HCT116 (cell line): ENCODE results near the gene OTOA. TPM values are rescaled to one million over a fixed set of nuclear protein-coding genes. Genes with fewer than 3 reads are reported as not detected.
"Not testable (repeated sequence)": the region's sequence is repeated elsewhere in the genome, so short reads cannot be mapped to it uniquely, and the experiment has no call there.

Experiments used
- ATAC-seq: fragments of 200-7000 bp; cut with Tn5 transposase; 2 replicates; pipeline ENCODE4 v1.9.1; 2020; ENCODE audit warnings: mild to moderate bottlenecking, moderate library complexity
- BruUV-seq: library from RNA; stranded (reverse); fragments of 400-500 nt; replicated peaks from 2 replicates; lab custom pipeline; 2021; lab: Mats Ljungman, UMichigan
- CTCF ChIA-PET: fragments of 300-600 bp; sonication (Branson Sonifier 250); formaldehyde crosslinking; loops from one replicate; lab custom pipeline; 2021; ENCODE audit warnings: antibody characterized with exemption; lab: Charles Lee
- POLR2A ChIA-PET: fragments of 300-600, 350-600 bp; sonication (Branson Sonifier 250); formaldehyde crosslinking; loops from one replicate; lab custom pipeline; 2021; ENCODE audit warnings: antibody characterized with exemption; lab: Charles Lee
- RAD21 ChIA-PET, 2 experiments: fragments of 300-600 bp; sonication (Branson Sonifier 250); formaldehyde crosslinking; loops; one replicate each; lab custom pipeline; 2023; ENCODE audit warnings: low total read pairs in 2 of 2; ENCODE audit not compliant: uncharacterized antibody in 2 of 2, unreplicated experiment in 2 of 2, low non-redundant PET in 1 of 2; lab: Charles Lee
- DNase-seq: peaks from one replicate; pipeline ENCODE4 v3.0.0-alpha.2; 2010; ENCODE audit warnings: low read depth, low spot score
- H2AFZ ChIP-seq: fragments of 200-600 bp; shearing (Covaris generic), sonication (generic); 2 replicates; pipeline ENCODE4 v1.6.1; 2017; ENCODE audit warnings: low read depth, mixed run types, mixed read lengths, antibody characterized with exemption, low read length; ENCODE audit not compliant: poor library complexity, severe bottlenecking
- H3K27ac ChIP-seq: 2 replicates; pipeline ENCODE4 v1.5.1; 2012; ENCODE audit warnings: low read depth, low read length
- H3K27me3 ChIP-seq: fragments of 200-600 bp; sonication (generic); 2 replicates; pipeline ENCODE4 v1.6.1; 2016; ENCODE audit warnings: mixed run types, low read length, mixed read lengths; ENCODE audit not compliant: insufficient read depth
- H3K36me3 ChIP-seq, 2 experiments: fragments of 200-500 bp in 1 of 2; fragments of 200-600 bp in 1 of 2; sonication (Bioruptor generic) in 1 of 2; sonication (generic) in 1 of 2; 2 replicates each; pipeline versions ENCODE4 v1.5.1 to v1.6.1; 2014 to 2016; ENCODE audit warnings: low read length in 2 of 2, inconsistent platforms in 1 of 2, mixed read lengths in 1 of 2, mixed run types in 1 of 2; ENCODE audit not compliant: insufficient read depth in 2 of 2, control insufficient read depth in 1 of 2
- H3K4me1 ChIP-seq, 2 experiments: fragments of 200-600 bp in 1 of 2; sonication (generic) in 1 of 2; 2 replicates each; pipeline versions ENCODE4 v1.5.1 to v1.6.1; 2012 to 2017; ENCODE audit warnings: low read length in 2 of 2, inconsistent platforms in 1 of 2, mild to moderate bottlenecking in 1 of 2, mixed read lengths in 1 of 2, mixed run types in 1 of 2, moderate library complexity in 1 of 2; ENCODE audit not compliant: insufficient read depth in 2 of 2, control insufficient read depth in 1 of 2
- H3K4me2 ChIP-seq: fragments of 200-600 bp; sonication (generic); 2 replicates; pipeline ENCODE4 v1.6.1; 2017; ENCODE audit warnings: mixed run types, low read length, mixed read lengths
- H3K4me3 ChIP-seq, 2 experiments: fragments of 200-600 bp in 1 of 2; sonication (generic) in 1 of 2; replicated peaks in 1 of 2; 2 replicates each; pipeline ENCODE4 v1.5.1; 2011 to 2016; ENCODE audit warnings: low read length in 2 of 2, control low read depth in 1 of 2, low read depth in 1 of 2, mild to moderate bottlenecking in 1 of 2, mixed read lengths in 1 of 2, mixed run types in 1 of 2
- H3K79me2 ChIP-seq: fragments of 200-600 bp; sonication (generic); 2 replicates; pipeline ENCODE4 v1.6.1; 2017; ENCODE audit warnings: mild to moderate bottlenecking, mixed run types, low read length, moderate library complexity, mixed read lengths; ENCODE audit not compliant: insufficient read depth
- H3K9ac ChIP-seq: fragments of 200-600 bp; sonication (generic); 2 replicates; pipeline ENCODE4 v1.6.1; 2016; ENCODE audit warnings: low read length, mixed read lengths
- H3K9me2 ChIP-seq: fragments of 200-600 bp; sonication (generic), shearing (Covaris generic); 2 replicates; pipeline ENCODE4 v1.6.1; 2017; ENCODE audit warnings: mixed run types, mild to moderate bottlenecking, moderate library complexity; ENCODE audit not compliant: insufficient read depth
- H3K9me3 ChIP-seq, 2 experiments: fragments of 200-500 bp in 1 of 2; fragments of 200-600 bp in 1 of 2; sonication (Bioruptor generic) in 1 of 2; sonication (generic) in 1 of 2; 2 replicates each; pipeline ENCODE4 v1.6.1; 2014 to 2017; ENCODE audit warnings: low read length in 2 of 2, mixed read lengths in 2 of 2, inconsistent platforms in 1 of 2, low read depth in 1 of 2, mild to moderate bottlenecking in 1 of 2, mixed run types in 1 of 2, moderate library complexity in 1 of 2; ENCODE audit not compliant: control insufficient read depth in 1 of 2, insufficient read depth in 1 of 2
- H4K20me1 ChIP-seq: fragments of 200-600 bp; sonication (generic), shearing (Covaris generic); 2 replicates; pipeline ENCODE4 v1.6.1; 2017; ENCODE audit warnings: mixed run types, mild to moderate bottlenecking, moderate library complexity; ENCODE audit not compliant: insufficient read depth
- intact Hi-C: fragments of 100-400 bp; cut with micrococcal nuclease; formaldehyde crosslinking; loops from 2 replicates; pipeline ENCODE4 v1.10.0; 2022
- total RNA-seq: library from RNA; stranded (reverse); gene quantifications from one replicate; pipeline ENCODE4 v1.2.1, GENCODE V29; 2021; ENCODE audit not compliant: unreplicated experiment

OTOA gene
- total RNA-seq, 1 experiment from 2014 or later = not detected

DNA sequence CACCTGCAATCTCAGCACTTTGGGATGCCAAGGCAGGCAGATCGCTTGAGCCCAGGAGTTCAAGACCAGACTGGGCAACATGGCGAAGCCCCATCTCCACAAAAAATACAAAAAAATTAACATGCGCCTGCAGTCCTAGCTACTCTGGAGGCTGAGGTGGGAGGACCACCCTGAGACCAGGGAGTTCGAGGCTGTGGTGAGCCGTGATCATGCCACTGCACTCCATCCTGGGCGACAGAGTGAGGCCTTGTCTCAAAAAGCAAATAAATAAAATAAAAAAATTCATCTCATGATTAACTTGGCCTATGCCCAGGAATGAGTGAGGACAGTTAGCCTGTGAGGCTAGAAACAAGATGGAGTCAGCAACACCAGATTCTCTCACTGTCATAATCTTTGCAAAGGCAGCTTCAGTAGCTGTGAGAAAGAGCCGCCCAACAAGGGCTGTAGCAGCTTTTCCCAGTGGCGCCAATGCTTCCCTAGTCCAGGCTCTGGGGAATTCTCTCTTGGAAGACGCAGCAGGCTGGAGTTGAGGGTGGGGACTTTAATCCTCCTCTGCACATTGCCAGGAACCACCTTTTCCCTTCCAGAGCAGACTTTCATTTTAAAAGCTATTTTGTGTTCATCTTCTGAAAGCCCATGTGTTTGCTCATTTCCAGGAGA is 108.9 kb downstream of the OTOA start:
- BruUV-seq = not testable (repeated sequence)

GRCh38 chr16:21773207-21773553 is 109.4 kb downstream of the OTOA start:
- H3K9me2 ChIP-seq, RAD21 ChIA-PET, H3K4me3 ChIP-seq, H3K27me3 ChIP-seq, H2AFZ ChIP-seq, H3K9me3 ChIP-seq, CTCF ChIA-PET, BruUV-seq, DNase-seq, H3K27ac ChIP-seq, H3K9ac ChIP-seq, H3K4me1 ChIP-seq, H3K4me2 ChIP-seq, intact Hi-C loops, H3K79me2 ChIP-seq, H3K36me3 ChIP-seq, H4K20me1 ChIP-seq, ATAC-seq, POLR2A ChIA-PET: not testable (repeated sequence)

More for the DNA sequence above, 108.9 kb downstream of the OTOA start:
- CTCF ChIA-PET, H3K79me2 ChIP-seq, H2AFZ ChIP-seq, ATAC-seq, H3K4me1 ChIP-seq, H3K27ac ChIP-seq, H4K20me1 ChIP-seq, H3K27me3 ChIP-seq, H3K9ac ChIP-seq, H3K9me3 ChIP-seq, intact Hi-C loops, DNase-seq, H3K36me3 ChIP-seq, POLR2A ChIA-PET, H3K9me2 ChIP-seq, RAD21 ChIA-PET, H3K4me3 ChIP-seq, H3K4me2 ChIP-seq: not testable (repeated sequence)

DNA sequence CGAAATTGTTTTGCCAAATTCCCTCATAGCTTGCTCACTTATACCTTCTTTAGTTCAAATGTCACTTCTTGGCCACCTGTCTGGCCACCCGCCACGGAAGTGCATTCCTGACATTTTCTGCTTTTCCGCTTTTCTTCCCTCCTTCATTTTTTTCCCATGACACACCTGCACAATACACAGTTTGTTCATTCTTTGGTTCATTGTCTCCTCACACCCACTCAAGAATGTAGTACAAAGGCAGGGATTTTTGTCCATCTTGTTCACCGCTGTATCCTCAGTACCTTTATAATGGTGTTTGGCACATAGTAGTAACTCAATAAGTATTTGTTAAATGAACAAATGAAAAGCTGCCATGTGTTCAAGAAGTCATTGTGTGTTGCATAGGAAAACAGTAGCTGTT is 116.8 kb downstream of the OTOA start:
- CTCF ChIA-PET, RAD21 ChIA-PET, H3K9me3 ChIP-seq, BruUV-seq, H3K79me2 ChIP-seq, H2AFZ ChIP-seq, H3K9ac ChIP-seq, H3K9me2 ChIP-seq, intact Hi-C loops, H3K27me3 ChIP-seq, DNase-seq, H3K4me2 ChIP-seq, H3K27ac ChIP-seq, H3K4me3 ChIP-seq, H3K36me3 ChIP-seq, POLR2A ChIA-PET, H3K4me1 ChIP-seq, H4K20me1 ChIP-seq: not testable (repeated sequence)
- peak; percentile 81 for ATAC-seq

DNA sequence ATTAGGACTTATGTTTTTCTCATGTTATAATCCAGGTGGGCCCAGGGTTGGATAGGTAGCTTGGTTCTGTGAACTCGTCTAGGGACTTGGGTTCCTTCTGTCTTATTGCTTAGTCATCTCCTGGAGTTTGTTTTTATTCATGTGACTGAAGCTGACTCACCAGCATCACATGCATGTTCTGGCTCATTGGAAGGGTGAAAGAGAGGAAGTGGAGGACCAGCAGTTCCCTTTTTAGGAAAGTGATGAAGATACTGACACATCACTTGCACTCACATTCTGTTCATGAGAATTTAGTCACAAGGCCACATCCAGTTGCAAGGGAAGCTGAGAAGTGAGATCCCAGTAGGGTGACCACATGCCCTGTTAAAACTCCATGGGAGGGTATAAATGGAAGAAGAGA is 126.7 kb downstream of the OTOA start:
- H3K27me3 ChIP-seq, H3K27ac ChIP-seq, H3K9me3 ChIP-seq, H3K9ac ChIP-seq, POLR2A ChIA-PET, H2AFZ ChIP-seq, H3K36me3 ChIP-seq, H3K9me2 ChIP-seq, H3K4me1 ChIP-seq, H3K4me3 ChIP-seq, CTCF ChIA-PET, intact Hi-C loops, RAD21 ChIA-PET, BruUV-seq, H4K20me1 ChIP-seq, H3K79me2 ChIP-seq, DNase-seq, H3K4me2 ChIP-seq: not testable (repeated sequence)
- peak; percentile 78 for ATAC-seq
